GM18526 (cell line): ENCODE results near the gene CAPN5.

Experiments used
- POLR2A ChIP-seq: IDR thresholded peaks from 3 replicates; pipeline ENCODE4 v1.6.1; 2011; ENCODE audit not compliant: insufficient read length; ENCODE audit errors: extremely low read depth

CAPN5 gene

GRCh38 chr11:77069969-77070582 lies 3.3 kb downstream of the CAPN5 start:
- no peak for TF ChIP-seq POLR2A

GRCh38 chr11:77071077-77071476 lies 4.3 kb downstream of the CAPN5 start:
- no peak for TF ChIP-seq POLR2A

- TF ChIP-seq POLR2A = no peak
Observed at GRCh38 chr11:77071671-77072605, 5.2 kb downstream of the CAPN5 start.

- TF ChIP-seq POLR2A = no peak
Observed at GRCh38 chr11:77072851-77073327, 6.1 kb downstream of the CAPN5 start.

- no peak for TF ChIP-seq POLR2A
Observed at GRCh38 chr11:77073328-77074001, 6.7 kb downstream of the CAPN5 start.

- TF ChIP-seq POLR2A = no peak
Observed at GRCh38 chr11:77074205-77074604, 7.4 kb downstream of the CAPN5 start.

GRCh38 chr11:77074626-77075221 lies 8.0 kb downstream of the CAPN5 start:
- no peak for TF ChIP-seq POLR2A

GRCh38 chr11:77075425-77075905 lies 8.7 kb downstream of the CAPN5 start:
- no peak for TF ChIP-seq POLR2A

- no peak for TF ChIP-seq POLR2A
Observed at GRCh38 chr11:77079666-77080065, 12.9 kb downstream of the CAPN5 start.

- TF ChIP-seq POLR2A = no peak
Observed at GRCh38 chr11:77080643-77081210, 14.0 kb downstream of the CAPN5 start.

GRCh38 chr11:77081381-77081851 lies 14.6 kb downstream of the CAPN5 start:
- TF ChIP-seq POLR2A = no peak

- TF ChIP-seq POLR2A = no peak
Observed at GRCh38 chr11:77081976-77082836, 15.4 kb downstream of the CAPN5 start.

- no peak for TF ChIP-seq POLR2A
Observed at GRCh38 chr11:77082838-77083565, 16.2 kb downstream of the CAPN5 start.
